OCI-LY1 (cell line): Measurements from ENCODE around the gene FBXW4.

Experiments
- EZH2 ChIP-seq: fragments of 200-600 bp; sonication (generic), shearing (Covaris generic); IDR thresholded peaks from 2 replicates; pipeline ENCODE4 v1.8.0; 2017; ENCODE audit warnings: borderline replicate concordance, mixed run types, mild to moderate bottlenecking, antibody characterized with exemption, low read length, moderate library complexity, mixed read lengths
- TF ChIP-seq, protein P1 (sequence below): fragments of 200-600 bp; sonication (generic), shearing (Covaris generic); IDR thresholded peaks from 2 replicates; pipeline ENCODE4 v1.5.1; 2017; ENCODE audit warnings: mild to moderate bottlenecking, antibody characterized with exemption, low read length, moderate library complexity, mixed read lengths

DNA sequence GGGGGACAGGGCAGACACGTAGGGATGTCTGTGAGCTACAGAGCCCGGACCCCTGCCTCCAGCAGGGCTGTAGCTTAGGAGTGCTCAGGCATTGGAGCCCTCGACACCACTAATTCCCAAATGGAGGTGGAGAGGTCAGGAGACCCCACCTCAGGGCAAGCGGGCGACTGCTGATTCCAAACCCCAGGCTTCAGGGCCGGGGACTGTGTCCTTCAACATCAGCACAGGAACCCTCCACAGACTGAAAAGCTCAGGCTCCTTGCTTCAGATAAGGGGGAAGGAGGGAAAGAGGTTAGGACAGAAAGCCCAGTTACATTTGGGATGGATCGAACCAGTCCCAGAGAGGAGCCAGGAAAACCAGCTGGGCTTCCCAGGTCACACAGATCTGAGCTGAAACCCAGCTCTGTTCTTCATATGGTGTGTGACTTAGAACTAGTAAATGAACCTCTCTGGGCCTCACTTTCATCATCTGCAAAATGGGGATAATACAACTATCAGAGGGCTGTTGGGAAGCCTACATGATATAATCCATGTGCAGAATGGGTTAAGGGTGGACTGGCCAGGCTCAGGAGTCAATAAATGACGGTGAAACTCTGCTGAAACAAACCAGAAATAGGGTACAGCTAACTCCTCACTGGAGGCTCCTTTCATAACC, 123.6 kb downstream of the FBXW4 start:
- TF ChIP-seq, protein P1, sequence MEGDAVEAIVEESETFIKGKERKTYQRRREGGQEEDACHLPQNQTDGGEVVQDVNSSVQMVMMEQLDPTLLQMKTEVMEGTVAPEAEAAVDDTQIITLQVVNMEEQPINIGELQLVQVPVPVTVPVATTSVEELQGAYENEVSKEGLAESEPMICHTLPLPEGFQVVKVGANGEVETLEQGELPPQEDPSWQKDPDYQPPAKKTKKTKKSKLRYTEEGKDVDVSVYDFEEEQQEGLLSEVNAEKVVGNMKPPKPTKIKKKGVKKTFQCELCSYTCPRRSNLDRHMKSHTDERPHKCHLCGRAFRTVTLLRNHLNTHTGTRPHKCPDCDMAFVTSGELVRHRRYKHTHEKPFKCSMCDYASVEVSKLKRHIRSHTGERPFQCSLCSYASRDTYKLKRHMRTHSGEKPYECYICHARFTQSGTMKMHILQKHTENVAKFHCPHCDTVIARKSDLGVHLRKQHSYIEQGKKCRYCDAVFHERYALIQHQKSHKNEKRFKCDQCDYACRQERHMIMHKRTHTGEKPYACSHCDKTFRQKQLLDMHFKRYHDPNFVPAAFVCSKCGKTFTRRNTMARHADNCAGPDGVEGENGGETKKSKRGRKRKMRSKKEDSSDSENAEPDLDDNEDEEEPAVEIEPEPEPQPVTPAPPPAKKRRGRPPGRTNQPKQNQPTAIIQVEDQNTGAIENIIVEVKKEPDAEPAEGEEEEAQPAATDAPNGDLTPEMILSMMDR: no peak
- no peak for TF ChIP-seq EZH2
